GM23338 (cell line): ENCODE results near the gene TMEM51. TPM values are rescaled to one million over a fixed set of nuclear protein-coding genes. Genes with fewer than 3 reads are reported as not detected.

ENCODE experiments used
- ATAC-seq: fragments of 200-7000 bp; cut with Tn5 transposase; 3 replicates; pipeline ENCODE4 v1.9.1; 2020
- DNase-seq: peaks from one replicate; pipeline ENCODE4 v3.0.0-alpha.2; 2015; ENCODE audit warnings: low spot score
- H2AFZ ChIP-seq: fragments of 200-600 bp; sonication (generic); 2 replicates; pipeline ENCODE4 v1.8.0; 2016; ENCODE audit warnings: antibody characterized with exemption, mild to moderate bottlenecking, moderate library complexity
- H3F3A ChIP-seq: fragments of 200-600 bp; sonication (generic); replicated peaks from 2 replicates; pipeline ENCODE4 v1.8.0; 2017; ENCODE audit warnings: antibody characterized with exemption, mixed run types, low read depth
- H3K27ac ChIP-seq: fragments of 200-600 bp; sonication (generic); 2 replicates; pipeline ENCODE4 v1.6.1; 2016; ENCODE audit warnings: low read depth
- H3K27me3 ChIP-seq: fragments of 200-600 bp; sonication (generic); 2 replicates; pipeline ENCODE4 v1.8.0; 2016; ENCODE audit warnings: mild to moderate bottlenecking, mixed run types, moderate library complexity; ENCODE audit not compliant: insufficient read depth
- H3K36me3 ChIP-seq: fragments of 200-600 bp; sonication (generic); 2 replicates; pipeline ENCODE4 v1.8.0; 2016; ENCODE audit warnings: mild to moderate bottlenecking; ENCODE audit not compliant: insufficient read depth
- H3K4me1 ChIP-seq: fragments of 200-600 bp; sonication (generic); 2 replicates; pipeline ENCODE4 v1.8.0; 2016; ENCODE audit warnings: mild to moderate bottlenecking, moderate library complexity; ENCODE audit not compliant: insufficient read depth
- H3K4me2 ChIP-seq: fragments of 200-600 bp; sonication (generic); 2 replicates; pipeline ENCODE4 v1.7.1; 2017; ENCODE audit warnings: mixed run types
- H3K4me3 ChIP-seq: fragments of 200-600 bp; sonication (generic); 2 replicates; pipeline ENCODE4 v1.6.1; 2016; ENCODE audit warnings: mixed run types
- H3K79me2 ChIP-seq: fragments of 200-600 bp; sonication (generic); replicated peaks from 2 replicates; pipeline ENCODE4 v1.8.0; 2017; ENCODE audit warnings: mild to moderate bottlenecking; ENCODE audit not compliant: insufficient read depth
- H3K9me2 ChIP-seq: fragments of 200-600 bp; sonication (generic); 2 replicates; pipeline ENCODE4 v1.8.0; 2017; ENCODE audit not compliant: insufficient read depth
- H4K20me1 ChIP-seq: fragments of 200-600 bp; sonication (generic); replicated peaks from 2 replicates; pipeline ENCODE4 v1.8.0; 2017; ENCODE audit warnings: mild to moderate bottlenecking; ENCODE audit not compliant: insufficient read depth
- H3K27ac Mint-ChIP-seq: 2 replicates; pipeline ENCODE4 v1.8.0; 2020; ENCODE audit warnings: inconsistent platforms, mild to moderate bottlenecking, moderate library complexity, mixed read lengths
- H3K27me3 Mint-ChIP-seq: 3 replicates; pipeline ENCODE4 v1.8.0; 2022; ENCODE audit warnings: low read depth, mild to moderate bottlenecking, moderate library complexity, mixed read lengths, inconsistent platforms; ENCODE audit not compliant: insufficient read depth, poor library complexity
- H3K36me3 Mint-ChIP-seq: 3 replicates; pipeline ENCODE4 v1.8.0; 2021; ENCODE audit warnings: low read depth, mild to moderate bottlenecking, inconsistent platforms, moderate library complexity, mixed read lengths
- H3K4me1 Mint-ChIP-seq: 3 replicates; pipeline ENCODE4 v1.8.0; 2020; ENCODE audit warnings: mild to moderate bottlenecking, inconsistent platforms, mixed read lengths
- H3K4me3 Mint-ChIP-seq: 3 replicates; pipeline ENCODE4 v1.8.0; 2021; ENCODE audit warnings: moderate library complexity, mild to moderate bottlenecking, inconsistent platforms, mixed read lengths
- H3K9me3 Mint-ChIP-seq: 3 replicates; pipeline ENCODE4 v1.8.0; 2020; ENCODE audit warnings: moderate library complexity, mild to moderate bottlenecking, inconsistent platforms, mixed read lengths
- EZH2phosphoT487 ChIP-seq: fragments of 200-600 bp; sonication (generic); IDR thresholded peaks from one replicate; pipeline ENCODE4 v1.8.1; 2018; ENCODE audit warnings: antibody characterized with exemption; ENCODE audit not compliant: unreplicated experiment
- JUNB ChIP-seq: IDR thresholded peaks from one replicate; pipeline ENCODE4 v1.6.1; 2016; ENCODE audit warnings: antibody characterized with exemption; ENCODE audit not compliant: unreplicated experiment
- NANOG ChIP-seq: IDR thresholded peaks from 2 replicates; pipeline ENCODE4 v1.6.1; 2016; ENCODE audit warnings: antibody characterized with exemption, borderline replicate concordance
- STAT1 ChIP-seq: IDR thresholded peaks from one replicate; pipeline ENCODE4 v1.6.1; 2016; ENCODE audit warnings: antibody characterized with exemption; ENCODE audit not compliant: unreplicated experiment
- ZNF331 ChIP-seq: fragments of 250-450 bp; sonication (Bioruptor Pico); IDR thresholded peaks from 2 replicates; pipeline ENCODE4 v1.5.0; 2020; ENCODE audit warnings: low read depth, mild to moderate bottlenecking, moderate library complexity
- ZNF462 ChIP-seq: fragments of 250-450 bp; sonication (Bioruptor Pico); IDR thresholded peaks from 2 replicates; pipeline ENCODE4 v1.5.0; 2020; ENCODE audit warnings: mild to moderate bottlenecking, moderate library complexity
- polyA plus RNA-seq: library from polyadenylated mRNA; unstranded; fragments of >200 nt; fragmentation: Nextera tagmentation; extraction: Ambion mirVana; gene quantifications from 2 replicates; pipeline ENCODE4 v1.2.1, GENCODE V29; 2016
- total RNA-seq: library from RNA; depleted of rRNA; stranded (reverse); fragments of >200 nt; shearing (Covaris generic); gene quantifications from 2 replicates; pipeline ENCODE4 v1.2.3, GENCODE V29; 2014
- TF ChIP-seq, protein P1 (sequence below), 2 experiments: fragments of 200-600 bp in 1 of 2; sonication (generic) in 1 of 2; conservative IDR thresholded peaks; 2 replicates each; pipeline versions ENCODE4 v1.5.1 to v1.6.1; 2016 to 2017; ENCODE audit warnings: antibody characterized with exemption in 2 of 2, low read depth in 2 of 2, mild to moderate bottlenecking in 2 of 2, moderate library complexity in 1 of 2
- TF ChIP-seq, protein P2 (sequence below): IDR thresholded peaks from 2 replicates; pipeline ENCODE4 v1.6.1; 2016; ENCODE audit warnings: antibody characterized with exemption

Gene TMEM51
- total and polyA plus RNA-seq, 2 experiments from 2014 or later = 4.0 to 5.2 TPM

DNA sequence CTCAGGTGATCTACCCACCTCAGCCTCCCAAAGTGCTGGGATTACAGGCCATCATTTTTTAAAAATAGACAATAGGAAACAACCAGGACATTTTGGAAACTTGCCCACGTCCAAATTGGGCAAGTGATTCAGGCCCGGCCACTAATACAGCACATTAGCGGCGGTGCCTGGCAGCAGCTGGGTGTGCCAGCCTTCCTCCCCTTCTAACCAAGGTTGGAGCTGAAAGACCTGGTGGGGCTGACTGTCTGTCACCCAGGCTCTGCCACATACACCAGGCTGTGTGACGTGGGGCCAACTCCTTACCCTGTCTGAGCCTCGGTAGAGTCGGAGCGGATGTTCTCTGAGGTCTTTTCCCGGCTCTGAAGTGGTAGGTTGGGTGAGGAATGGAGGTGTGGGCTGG is 29.6 kb upstream of the TMEM51 start:
- Histone ChIP-seq H3K27ac (no peak overlapping the region), H3K4me1 (no peaks in the 10 kb centered on the region), H4K20me1 (no peaks in the 10 kb centered on the region), H3K27me3 (no peaks in the 10 kb centered on the region), H3K9me2 (0 out of 2 replicates have a peak, but pooled peaks cover 3% of the 10 kb centered on the region), H3F3A (no peaks in the 10 kb centered on the region), H3K4me3 (no peak overlapping the region), H2AFZ (no peak overlapping the region), H3K36me3 (no peaks in the 10 kb centered on the region), H3K79me2 (no peaks in the 10 kb centered on the region), H3K4me2 (no peak overlapping the region)
- no peaks in the 10 kb centered on the region for H3K4me1 Mint-ChIP-seq
- H3K27ac Mint-ChIP-seq = no peak overlapping the region
- no peaks in the 10 kb centered on the region; the same call in 2 of the 3 replicates for H3K36me3 Mint-ChIP-seq
- peaks cover 6% of the 10 kb centered on the region for H3K27me3 Mint-ChIP-seq
- H3K9me3 Mint-ChIP-seq = peaks cover 3% of the 10 kb centered on the region; the same call in 2 of the 3 replicates
- TF ChIP-seq NANOG (no peak), ZNF331 (CRISPR knock-in tag) (no peak), STAT1 (no peak), EZH2phosphoT487 (no peak), ZNF462 (CRISPR knock-in tag) (no peak), JUNB (no peak)
- TF ChIP-seq, protein P1, sequence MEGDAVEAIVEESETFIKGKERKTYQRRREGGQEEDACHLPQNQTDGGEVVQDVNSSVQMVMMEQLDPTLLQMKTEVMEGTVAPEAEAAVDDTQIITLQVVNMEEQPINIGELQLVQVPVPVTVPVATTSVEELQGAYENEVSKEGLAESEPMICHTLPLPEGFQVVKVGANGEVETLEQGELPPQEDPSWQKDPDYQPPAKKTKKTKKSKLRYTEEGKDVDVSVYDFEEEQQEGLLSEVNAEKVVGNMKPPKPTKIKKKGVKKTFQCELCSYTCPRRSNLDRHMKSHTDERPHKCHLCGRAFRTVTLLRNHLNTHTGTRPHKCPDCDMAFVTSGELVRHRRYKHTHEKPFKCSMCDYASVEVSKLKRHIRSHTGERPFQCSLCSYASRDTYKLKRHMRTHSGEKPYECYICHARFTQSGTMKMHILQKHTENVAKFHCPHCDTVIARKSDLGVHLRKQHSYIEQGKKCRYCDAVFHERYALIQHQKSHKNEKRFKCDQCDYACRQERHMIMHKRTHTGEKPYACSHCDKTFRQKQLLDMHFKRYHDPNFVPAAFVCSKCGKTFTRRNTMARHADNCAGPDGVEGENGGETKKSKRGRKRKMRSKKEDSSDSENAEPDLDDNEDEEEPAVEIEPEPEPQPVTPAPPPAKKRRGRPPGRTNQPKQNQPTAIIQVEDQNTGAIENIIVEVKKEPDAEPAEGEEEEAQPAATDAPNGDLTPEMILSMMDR (conservative IDR thresholded peaks at IDR 0.05; ENCODE audit: low read depth in 2 of 2) = no peak
- TF ChIP-seq, protein P2, sequence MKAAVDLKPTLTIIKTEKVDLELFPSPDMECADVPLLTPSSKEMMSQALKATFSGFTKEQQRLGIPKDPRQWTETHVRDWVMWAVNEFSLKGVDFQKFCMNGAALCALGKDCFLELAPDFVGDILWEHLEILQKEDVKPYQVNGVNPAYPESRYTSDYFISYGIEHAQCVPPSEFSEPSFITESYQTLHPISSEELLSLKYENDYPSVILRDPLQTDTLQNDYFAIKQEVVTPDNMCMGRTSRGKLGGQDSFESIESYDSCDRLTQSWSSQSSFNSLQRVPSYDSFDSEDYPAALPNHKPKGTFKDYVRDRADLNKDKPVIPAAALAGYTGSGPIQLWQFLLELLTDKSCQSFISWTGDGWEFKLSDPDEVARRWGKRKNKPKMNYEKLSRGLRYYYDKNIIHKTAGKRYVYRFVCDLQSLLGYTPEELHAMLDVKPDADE = no peak
- no peak for DNase-seq
- H3K4me3 Mint-ChIP-seq = no peak overlapping the region
- ATAC-seq = no peak
